GM23248 (cell line): ENCODE results near the gene ADGRF1.

Experiments
- EZH2 ChIP-seq: fragments of 200-600 bp; sonication (generic); IDR thresholded peaks from 2 replicates; pipeline ENCODE4 v1.6.1; 2018; ENCODE audit warnings: antibody characterized with exemption, mild to moderate bottlenecking; ENCODE audit not compliant: insufficient read depth, poor library complexity, severe bottlenecking
- EZH2phosphoT487 ChIP-seq: fragments of 200-600 bp; sonication (generic); IDR thresholded peaks from 2 replicates; pipeline ENCODE4 v1.6.1; 2018; ENCODE audit warnings: antibody characterized with exemption, moderate library complexity, mild to moderate bottlenecking, low read depth; ENCODE audit not compliant: insufficient read depth

- TF ChIP-seq EZH2phosphoT487 (no peak), EZH2 (no peak)
Observed at GRCh38 chr6:47048638-47049037, 6.5 kb upstream of the ADGRF1 start.
